Thoracic aorta (tissue), 2 donors: ENCODE data around the gene CBX4. TPM values are rescaled to one million over a fixed set of nuclear protein-coding genes. Genes with fewer than 3 reads are reported as not detected.
A peak's percentile ranks its signal among the peaks of the same experiment; 100 is the strongest.

Source experiments
- ATAC-seq: fragments of 150-250 bp; one replicate; pipeline ENCODE4 v1.8.0; 2017; ENCODE audit warnings: low read depth; ENCODE audit not compliant: insufficient number of reproducible peaks, low FRiP score
- DNase-seq: peaks from one replicate; pipeline ENCODE4 v3.0.0-alpha.2; 2020; ENCODE audit warnings: low spot score
- H3K27ac ChIP-seq, 2 donors: fragments of 200-600 bp; sonication (generic); 1 replicate in 1 of 2; 2 replicates in 1 of 2; pipeline ENCODE4 v1.5.1; 2016; ENCODE audit warnings: mild to moderate bottlenecking in 2 of 2, moderate library complexity in 2 of 2
- H3K27me3 ChIP-seq: fragments of 200-600 bp; sonication (generic); replicated peaks from 2 replicates; pipeline ENCODE4 v1.6.0; 2016; ENCODE audit warnings: mild to moderate bottlenecking; ENCODE audit not compliant: insufficient read depth
- H3K36me3 ChIP-seq: fragments of 200-600 bp; sonication (generic); one replicate; pipeline ENCODE4 v1.5.1; 2016
- H3K4me1 ChIP-seq, 2 donors: fragments of 200-600 bp; sonication (generic); 1 replicate in 1 of 2; 2 replicates in 1 of 2; pipeline versions ENCODE4 v1.5.1 to v1.6.0; 2016; ENCODE audit warnings: low read depth in 2 of 2, mild to moderate bottlenecking in 1 of 2; ENCODE audit not compliant: control insufficient read depth in 1 of 2
- H3K4me3 ChIP-seq: fragments of 200-600 bp; sonication (generic); 2 replicates; pipeline ENCODE4 v1.5.1; 2016; ENCODE audit warnings: mild to moderate bottlenecking
- H3K9me3 ChIP-seq: fragments of 200-600 bp; sonication (generic); 2 replicates; pipeline ENCODE4 v1.5.1; 2016
- total RNA-seq, 2 donors: library from RNA; depleted of rRNA; stranded (reverse); fragments of >200 nt; gene quantifications; one replicate each; pipeline versions ENCODE4 v1.1.0 to v1.2.3, GENCODE V29; 2016
- TF ChIP-seq, protein P1 (sequence below): fragments of 200-600 bp; sonication (generic); IDR thresholded peaks from one replicate; pipeline ENCODE4 v1.5.1; 2019; ENCODE audit warnings: antibody characterized with exemption

Gene CBX4
- total RNA-seq, 2 donors from 2014 or later = 6.2 to 10.4 TPM

DNA sequence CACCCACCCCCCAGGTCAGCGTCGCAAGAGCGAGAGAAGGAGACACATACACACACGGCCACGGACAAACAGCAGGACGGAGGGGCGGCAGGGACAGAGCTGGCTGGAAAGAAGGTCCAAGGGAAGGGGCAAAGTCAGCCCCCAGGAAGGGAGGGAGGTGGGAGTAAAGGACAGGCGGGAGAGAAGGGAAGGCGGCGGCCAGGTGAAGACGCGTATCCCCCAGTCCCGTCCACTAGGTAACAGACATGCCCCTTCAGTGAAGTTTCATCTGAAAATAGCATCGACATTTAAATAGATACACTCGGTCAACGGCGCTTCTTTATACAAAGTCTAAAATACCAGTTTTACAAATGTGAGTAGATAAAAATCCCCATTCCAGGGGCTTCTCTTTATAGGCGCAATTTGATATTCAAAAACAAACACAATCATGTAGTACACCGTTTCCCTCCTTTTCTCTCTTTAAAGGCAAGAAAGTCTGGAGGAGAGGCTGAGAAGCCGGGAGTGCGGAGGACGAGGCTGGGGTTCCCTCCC, 46.8 kb downstream of the CBX4 start:
- Histone ChIP-seq H3K4me1 (peaks cover 14 to 26% of the 10 kb centered on the region in 2 donors), H3K9me3 (no peaks in the 10 kb centered on the region), H3K27me3 (peaks cover 33% of the 10 kb centered on the region), H3K4me3 (peak overlapping the region; percentile 66), H3K27ac (no peak overlapping the region), H3K36me3 (no peaks in the 10 kb centered on the region)
- no peak for ATAC-seq
- no peak for DNase-seq
- TF ChIP-seq, protein P1, sequence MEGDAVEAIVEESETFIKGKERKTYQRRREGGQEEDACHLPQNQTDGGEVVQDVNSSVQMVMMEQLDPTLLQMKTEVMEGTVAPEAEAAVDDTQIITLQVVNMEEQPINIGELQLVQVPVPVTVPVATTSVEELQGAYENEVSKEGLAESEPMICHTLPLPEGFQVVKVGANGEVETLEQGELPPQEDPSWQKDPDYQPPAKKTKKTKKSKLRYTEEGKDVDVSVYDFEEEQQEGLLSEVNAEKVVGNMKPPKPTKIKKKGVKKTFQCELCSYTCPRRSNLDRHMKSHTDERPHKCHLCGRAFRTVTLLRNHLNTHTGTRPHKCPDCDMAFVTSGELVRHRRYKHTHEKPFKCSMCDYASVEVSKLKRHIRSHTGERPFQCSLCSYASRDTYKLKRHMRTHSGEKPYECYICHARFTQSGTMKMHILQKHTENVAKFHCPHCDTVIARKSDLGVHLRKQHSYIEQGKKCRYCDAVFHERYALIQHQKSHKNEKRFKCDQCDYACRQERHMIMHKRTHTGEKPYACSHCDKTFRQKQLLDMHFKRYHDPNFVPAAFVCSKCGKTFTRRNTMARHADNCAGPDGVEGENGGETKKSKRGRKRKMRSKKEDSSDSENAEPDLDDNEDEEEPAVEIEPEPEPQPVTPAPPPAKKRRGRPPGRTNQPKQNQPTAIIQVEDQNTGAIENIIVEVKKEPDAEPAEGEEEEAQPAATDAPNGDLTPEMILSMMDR = no peak

DNA sequence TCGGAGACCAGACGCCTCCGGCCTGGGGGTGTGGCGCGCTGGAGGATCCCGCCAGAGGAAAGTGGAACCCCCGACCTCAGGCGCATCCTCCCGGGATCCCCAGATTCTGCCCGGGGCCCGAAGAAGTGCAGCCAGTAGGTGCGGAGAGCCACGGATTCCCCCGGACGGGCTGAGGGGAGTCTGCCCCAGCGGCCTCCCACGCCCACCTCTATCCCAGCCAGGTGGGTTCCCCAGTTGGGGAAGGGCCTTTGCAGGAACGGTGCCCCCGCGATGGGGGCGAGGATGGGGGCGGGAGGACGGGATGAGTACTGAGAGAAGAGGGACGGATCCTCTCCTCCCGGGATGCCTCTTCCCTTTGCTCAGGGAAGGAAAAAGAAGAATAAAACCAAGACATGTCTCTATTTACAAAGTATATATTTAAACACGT, 47.5 kb downstream of the CBX4 start:
- Histone ChIP-seq H3K27ac (peak overlapping the region in 1 of 2 donors; percentile 27), H3K9me3 (no peaks in the 10 kb centered on the region), H3K4me3 (no peak overlapping the region), H3K4me1 (peaks cover 14 to 26% of the 10 kb centered on the region in 2 donors), H3K27me3 (peaks cover 33% of the 10 kb centered on the region), H3K36me3 (no peaks in the 10 kb centered on the region)
- no peak for DNase-seq
- TF ChIP-seq, protein P1 = no peak
- no peak for ATAC-seq

DNA sequence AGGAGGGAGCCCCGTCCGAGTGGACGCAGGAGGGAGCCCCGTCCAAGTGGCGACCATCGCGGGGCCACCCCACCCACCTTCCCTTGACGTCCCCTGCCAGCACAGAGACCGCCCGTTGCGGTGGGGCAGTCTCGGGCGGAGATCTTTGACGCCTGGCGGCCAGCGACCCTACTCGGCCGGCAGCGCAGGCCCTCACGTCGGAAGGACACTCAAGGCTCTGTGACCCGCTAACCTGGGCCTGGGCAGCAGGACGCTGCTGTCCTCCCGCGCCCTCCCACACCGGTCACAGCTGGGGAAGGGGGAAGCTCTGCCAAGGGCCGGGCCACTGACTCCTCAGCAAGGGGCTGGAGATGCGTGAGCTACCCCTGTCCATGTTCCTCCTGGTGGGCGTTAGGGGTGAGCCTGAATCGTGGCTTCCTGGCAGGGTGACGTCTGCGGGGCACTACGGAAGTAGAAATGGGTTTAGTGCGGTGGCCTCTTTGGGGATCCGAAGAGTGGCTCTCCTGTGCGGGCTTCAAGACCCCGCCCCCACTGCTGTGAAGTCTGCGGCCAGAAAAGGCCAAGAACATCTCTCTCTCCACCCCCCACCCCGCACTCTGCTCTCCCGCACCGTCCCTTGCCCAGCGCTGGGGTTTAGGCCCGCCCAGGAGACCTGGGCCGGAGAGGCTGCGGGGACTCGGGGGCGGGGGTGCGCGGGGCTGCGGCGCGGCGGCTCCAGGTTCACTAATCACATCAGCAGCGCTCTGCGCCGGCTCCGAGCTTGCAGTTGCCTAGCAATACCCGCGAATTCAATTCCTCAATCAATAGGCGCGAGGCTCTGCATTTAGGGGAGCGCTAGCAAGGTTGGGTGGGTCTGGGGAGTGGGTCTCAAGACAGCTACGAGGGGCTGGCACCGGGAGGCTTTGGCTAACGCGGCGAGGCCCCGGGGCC, 48.2 kb downstream of the CBX4 start:
- Histone ChIP-seq H3K27me3 (peaks cover 33% of the 10 kb centered on the region), H3K4me3 (no peak overlapping the region), H3K36me3 (no peaks in the 10 kb centered on the region), H3K4me1 (peaks cover 10 to 21% of the 10 kb centered on the region in 2 donors), H3K9me3 (no peaks in the 10 kb centered on the region), H3K27ac (peak overlapping the region in 1 of 2 donors; percentile 27)
- TF ChIP-seq, protein P1 = no peak
- no peak for ATAC-seq
- no peak for DNase-seq

DNA sequence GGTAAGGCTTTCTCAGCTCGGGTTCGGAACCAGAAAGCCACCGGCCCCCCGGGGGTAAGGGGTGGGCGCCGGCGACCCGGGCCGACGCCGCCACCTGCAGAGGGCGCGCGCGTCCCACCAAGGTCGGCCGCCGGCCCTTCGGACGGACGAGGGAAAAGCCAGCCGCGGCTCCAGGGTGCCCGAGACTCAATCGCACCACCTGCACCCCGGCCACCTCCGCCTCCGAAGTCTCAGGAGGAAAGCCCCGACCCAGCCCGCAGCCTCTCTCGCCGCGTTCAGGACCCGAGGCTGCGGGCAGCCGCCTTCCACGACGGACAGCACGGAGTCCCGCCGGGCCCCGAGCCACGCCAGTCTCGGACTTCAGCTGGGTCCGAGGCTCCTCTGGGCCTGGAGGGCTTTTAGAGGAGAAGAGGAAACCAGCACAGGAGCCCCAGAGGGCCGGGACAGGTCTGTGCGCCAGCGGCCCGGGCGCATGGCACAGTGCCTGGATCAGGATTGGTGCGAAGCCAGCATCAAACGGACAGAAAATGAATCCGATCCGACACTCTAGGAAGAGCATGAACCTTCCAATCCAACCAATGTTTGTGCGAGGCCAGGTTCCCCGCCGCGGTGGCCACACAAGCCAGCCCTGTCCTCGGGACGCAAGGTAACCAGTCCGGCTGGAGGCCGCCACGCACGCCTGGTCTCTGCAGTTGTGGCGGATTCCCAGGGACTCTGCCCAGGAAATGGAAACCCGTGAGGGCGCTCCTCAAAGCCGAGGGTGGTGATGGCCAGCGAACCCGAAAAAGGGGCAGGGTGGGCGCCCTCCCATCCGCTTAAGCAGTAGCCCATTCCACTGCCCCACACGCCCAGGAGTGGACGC, 49.1 kb downstream of the CBX4 start:
- TF ChIP-seq, protein P1 = peak; percentile 54
- peak overlapping the region; percentile 29 for H3K4me3 ChIP-seq
- peaks cover 8 to 17% of the 10 kb centered on the region in 2 donors for H3K4me1 ChIP-seq
- DNase-seq (no peak), ATAC-seq (no peak)
- peak overlapping the region in 1 of 2 donors; percentile 27 for H3K27ac ChIP-seq
- no peaks in the 10 kb centered on the region for H3K36me3 ChIP-seq
- peaks cover 33% of the 10 kb centered on the region for H3K27me3 ChIP-seq
- H3K9me3 ChIP-seq = no peaks in the 10 kb centered on the region
